Left ventricle myocardium superior (tissue), 1 donor: Measurements from ENCODE around the gene C19orf73. TPM values are rescaled to one million over a fixed set of nuclear protein-coding genes. Genes with fewer than 3 reads are reported as not detected.
"Not testable (repeated sequence)": the region's sequence is repeated elsewhere in the genome, so short reads cannot be mapped to it uniquely, and the experiment has no call there.

Experiments
- ATAC-seq: fragments of 200-7000 bp; cut with Tn5 transposase; one replicate; pipeline ENCODE4 v1.9.1; 2020; ENCODE audit warnings: mild to moderate bottlenecking, moderate library complexity
- DNase-seq: peaks from one replicate; pipeline ENCODE4 v3.0.0-alpha.2; 2020
- intact Hi-C: fragments of 100-400 bp; cut with micrococcal nuclease; formaldehyde crosslinking; loops from one replicate; pipeline ENCODE4 v1.11.0; 2022
- total RNA-seq: library from RNA; stranded (reverse); fragmentation: NEBNext Ultra II Directional; extraction: Animal tissue kit (Norgen Biotek cat#: 25700); gene quantifications from one replicate; pipeline ENCODE4 v1.2.1, GENCODE V29; 2021
- donor health status: DM: no; HTN: yes; CAD: no; lungs with severe emphysema.

Gene C19orf73
- total RNA-seq, 1 donor from 2014 or later, result 1.2 TPM

DNA sequence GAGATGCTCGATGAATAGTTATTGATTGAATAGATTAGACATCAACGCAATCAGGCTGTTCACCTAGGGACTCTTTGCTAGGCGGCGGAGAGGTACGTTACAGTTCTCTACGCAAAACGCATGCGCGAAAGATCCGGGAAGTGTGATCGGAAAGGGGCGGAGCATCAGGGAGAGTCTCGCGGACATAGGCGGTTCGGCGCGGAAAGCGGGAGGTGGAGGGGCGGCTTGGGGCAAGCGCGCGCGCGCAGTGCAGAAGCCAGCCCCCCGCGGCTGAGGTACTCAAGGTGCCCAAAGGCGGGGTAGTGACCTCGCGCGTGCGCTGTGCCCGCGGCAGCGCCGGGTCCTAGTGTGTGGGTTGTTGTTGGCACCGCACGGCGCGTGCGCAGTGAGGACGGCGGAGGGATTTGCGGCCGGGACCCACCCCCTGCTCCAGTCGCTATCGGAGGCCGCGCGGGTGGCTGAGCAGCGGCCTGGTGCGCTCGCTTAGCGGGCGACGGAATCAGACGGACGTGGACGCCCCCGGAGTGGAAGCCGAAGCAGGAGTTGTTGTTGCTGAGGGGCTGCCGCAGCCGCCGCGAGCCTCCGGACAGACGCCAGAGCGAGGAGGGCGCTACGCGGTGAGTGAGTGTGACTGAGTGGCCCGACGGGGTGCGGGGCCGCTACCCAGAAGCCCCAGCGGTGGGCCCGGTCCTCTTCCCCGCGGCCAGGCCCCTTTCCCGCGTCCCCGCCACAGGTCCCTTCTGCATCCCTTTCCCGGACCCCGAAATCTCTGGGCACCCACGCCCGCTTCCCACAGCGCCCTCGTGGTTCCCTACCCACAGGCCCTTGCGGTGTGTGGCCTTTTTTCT lies 33.7 kb downstream of the C19orf73 start, which contains the start of gene SNRNP70:
TSS of gene SNRNP70 (plus strand) at position 432 of the 848 bp plus-strand sequence. CDS start 964 bp downstream, outside the sequence.
- peak; percentile 100 for DNase-seq
- peak; percentile 98 for ATAC-seq
- intact Hi-C loops, result no loop called here

DNA sequence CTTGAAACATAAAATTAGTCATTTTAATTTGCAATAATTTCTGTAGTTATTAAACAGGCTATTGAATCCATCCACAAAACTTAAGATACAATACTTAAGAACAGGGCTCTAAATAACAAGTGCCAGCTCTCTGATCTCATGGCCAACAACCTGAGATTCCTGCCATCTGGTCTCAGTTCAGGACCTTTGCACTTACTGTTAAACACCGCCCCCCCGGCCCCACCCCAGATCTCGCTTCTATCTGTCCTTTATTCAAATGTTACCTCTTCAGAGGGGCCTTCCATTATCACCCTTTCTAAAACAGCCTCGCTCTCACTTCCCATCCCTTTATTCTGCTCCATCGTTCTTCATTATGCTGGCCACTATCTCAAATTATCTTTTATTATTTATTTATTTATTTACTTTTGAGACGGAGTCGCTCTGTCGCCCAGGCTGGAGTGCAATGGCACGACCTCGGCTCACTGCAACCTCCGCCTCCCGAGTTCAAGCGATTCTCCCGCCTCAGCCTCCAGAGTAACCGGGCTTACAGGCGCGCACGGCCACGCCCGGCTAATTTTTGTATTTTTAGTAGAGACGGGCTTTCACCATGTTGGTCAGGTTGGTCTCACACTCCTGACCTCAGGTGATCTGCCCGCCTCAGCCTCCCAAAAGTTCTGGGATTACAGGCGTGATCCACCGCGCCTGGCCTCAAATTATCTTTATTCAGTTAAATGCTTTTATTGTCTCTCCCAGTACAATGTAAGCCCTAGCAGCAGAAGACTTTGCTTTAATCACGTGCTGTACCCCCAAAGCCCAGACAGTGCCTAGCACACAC lies 34.5 kb downstream of the C19orf73 start:
- ATAC-seq (no peak), DNase-seq (no peak)
- intact Hi-C loops, result no loop called here

DNA sequence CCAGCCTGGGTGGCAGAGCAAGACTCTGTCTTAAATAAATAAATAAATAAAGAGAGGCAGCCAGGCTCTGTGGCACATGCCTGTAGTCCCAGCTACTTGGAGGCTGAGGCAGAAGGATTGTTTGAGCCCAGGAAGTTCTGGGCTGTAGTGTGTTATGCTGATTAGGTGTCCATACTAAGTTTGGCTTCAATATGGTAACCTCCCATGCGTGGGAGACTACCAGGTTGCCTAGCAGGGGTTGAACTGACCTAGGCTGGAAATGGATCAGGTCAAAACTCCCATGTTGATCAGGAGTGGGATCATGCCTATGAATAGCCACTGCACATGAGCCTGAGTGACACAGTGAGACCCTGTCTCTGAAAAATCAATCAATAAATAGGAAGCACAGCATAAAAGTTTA lies 37.7 kb downstream of the C19orf73 start:
- DNase-seq (no peak), ATAC-seq (no peak)
- intact Hi-C loops, result no loop called here

DNA sequence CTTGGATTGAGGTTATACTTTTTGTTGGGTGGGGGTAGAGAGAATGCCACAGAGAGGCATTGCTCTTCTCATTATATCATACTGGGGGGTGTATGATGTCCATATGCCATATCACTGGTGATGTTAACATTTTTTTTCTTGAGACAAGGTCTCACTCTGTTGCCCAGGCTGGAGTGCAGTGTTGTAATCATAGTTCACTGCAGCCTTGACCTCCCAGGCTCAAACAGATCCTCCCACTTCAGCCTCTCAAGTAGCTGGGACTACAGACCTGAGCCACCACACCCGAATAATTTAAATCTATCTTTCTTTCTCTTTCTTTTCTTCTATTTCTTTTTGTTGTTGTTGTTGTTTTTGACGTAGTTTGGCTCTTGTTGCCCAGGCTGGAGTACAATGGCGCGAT lies 38.6 kb downstream of the C19orf73 start:
- ATAC-seq, result no peak
- DNase-seq, result no peak
- intact Hi-C loops, result no loop called here

DNA sequence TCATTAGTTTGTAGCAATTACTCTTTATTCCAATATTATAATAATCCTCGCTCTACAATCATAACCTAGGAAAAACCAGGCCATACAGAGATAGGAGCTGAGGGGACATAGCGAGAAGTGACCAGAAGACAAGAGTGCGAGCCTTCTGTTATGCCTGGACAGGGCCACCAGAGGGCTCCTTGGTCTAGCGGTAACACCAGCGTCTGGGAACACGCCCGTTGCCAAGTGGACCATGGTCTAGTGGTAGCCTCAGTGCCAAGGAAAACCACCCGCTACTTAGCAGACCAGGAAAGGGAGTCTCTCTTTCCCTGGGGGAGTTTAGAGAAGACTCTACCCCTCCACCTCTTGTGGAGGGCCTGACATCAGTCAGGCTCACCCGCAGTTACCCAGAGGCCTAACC lies 44.1 kb downstream of the C19orf73 start:
- DNase-seq (peak; percentile 82), ATAC-seq (peak; percentile 60)
- intact Hi-C loops, result not testable (repeated sequence)

DNA sequence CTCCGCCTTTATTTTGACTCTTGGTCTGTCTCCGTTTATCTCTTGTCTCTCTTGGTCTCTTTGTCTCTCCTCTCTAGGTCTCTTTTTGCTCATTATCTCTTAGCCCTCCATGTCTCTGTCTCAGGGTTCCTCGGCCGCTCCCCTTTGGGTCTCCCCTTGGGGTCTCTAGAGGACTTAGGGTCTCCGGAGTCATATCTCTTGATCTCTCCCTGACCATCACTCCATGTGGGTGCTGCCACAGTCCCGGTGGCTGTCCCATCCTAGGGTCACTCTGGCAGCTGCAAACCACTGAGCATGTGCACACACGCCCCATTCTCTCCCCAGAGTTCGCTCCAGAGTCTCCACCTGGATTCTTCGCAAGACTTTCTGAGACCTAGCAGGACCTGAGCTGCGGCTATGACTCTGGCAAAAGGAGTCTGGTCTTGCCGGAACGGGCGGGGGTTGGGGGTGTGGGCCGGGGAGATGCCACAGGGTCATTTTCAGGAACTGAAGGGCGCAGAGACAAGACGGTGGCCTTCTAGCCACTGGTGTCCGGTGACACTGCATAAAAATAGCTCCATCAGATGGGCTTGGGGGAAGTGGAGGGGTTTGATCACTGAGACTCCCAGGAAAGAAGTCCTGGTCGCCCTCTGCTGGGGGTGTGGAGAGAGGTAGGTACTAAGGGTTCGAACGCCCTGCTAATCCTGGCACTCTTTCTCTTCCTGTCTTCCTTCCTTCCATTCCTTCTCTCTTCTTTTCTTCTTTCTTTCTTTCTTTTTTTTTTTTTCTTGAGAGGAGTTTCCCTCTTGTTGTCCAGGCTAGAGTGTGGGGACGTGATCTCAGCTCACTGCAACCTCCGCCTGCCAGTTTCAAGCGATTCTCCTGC lies 45.2 kb downstream of the C19orf73 start:
- intact Hi-C loops, result no loop called here
- DNase-seq (no peak), ATAC-seq (peak; percentile 64)

DNA sequence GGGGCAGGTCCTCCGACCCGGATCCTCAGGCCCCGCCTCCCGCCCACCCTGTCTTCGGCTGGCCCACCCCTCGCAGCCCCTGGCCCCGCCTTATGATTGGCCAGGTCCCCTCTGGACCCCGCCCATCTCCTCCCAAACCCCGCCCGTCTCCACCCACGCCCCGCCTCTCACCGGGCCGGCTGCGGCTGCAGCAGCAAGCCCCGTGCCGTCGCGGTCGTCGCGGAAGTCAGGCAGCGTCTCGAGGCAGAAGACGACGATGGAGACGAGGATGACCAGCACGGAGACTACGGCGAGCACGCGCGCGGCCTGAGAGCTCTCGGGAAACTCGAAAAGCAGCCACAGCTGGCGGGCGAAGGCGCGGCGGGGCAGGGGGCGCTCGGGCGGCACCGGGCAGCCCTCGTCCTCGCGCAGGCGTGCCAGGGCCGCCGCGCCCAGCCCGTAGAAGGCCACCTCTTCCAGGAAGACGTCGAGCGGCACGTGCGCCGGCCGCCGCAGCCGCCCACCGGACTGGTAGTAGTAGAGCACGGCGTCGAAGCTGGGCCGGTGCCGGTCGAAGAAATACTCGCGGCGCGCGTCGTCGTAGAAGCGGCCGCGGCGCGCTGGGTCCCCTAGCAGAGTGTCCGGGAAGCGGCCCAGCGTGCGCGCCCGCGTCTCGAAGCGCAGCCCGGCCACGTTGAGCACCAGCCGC lies 46.9 kb downstream of the C19orf73 start:
- DNase-seq (no peak), ATAC-seq (no peak)
- intact Hi-C loops, result no loop called here

DNA sequence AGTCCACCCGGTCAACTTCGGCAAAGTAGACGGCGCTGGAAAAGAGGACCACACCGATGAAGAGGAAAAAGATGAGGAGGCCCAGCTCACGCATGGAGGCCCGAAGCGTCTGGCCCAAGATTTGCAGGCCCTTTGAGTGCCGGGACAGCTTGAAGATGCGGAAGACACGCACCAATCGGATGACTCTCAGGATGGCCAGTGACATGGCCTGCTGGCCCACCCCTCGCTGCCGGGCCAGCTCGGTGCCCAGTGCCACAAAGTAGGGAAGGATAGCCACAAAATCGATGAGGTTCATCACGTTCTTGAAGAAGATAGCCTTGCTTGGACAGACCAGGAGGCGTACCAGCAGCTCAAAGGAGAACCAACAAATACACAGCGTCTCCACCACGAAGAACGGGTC lies 48.5 kb downstream of the C19orf73 start:
- intact Hi-C loops, result no loop called here
- no peak for DNase-seq
- no peak for ATAC-seq

DNA sequence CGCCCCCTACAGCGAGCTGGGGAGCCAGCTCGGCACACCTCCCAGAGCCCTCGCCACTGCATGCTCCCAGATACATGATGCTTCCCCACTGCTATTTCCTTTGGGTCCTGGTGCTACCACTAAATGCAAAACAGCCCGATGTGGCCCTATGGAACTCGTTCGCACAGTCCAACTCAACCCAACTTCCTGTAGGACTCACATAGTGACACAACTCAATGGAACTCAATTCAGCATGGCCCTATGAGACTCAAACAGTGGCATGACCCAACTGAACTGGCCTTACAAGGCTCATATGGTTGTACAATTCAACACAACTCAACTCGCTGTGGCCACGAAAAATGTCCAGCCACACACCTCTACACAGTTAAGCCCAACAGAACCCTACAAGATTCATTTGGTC lies 49.9 kb downstream of the C19orf73 start:
- intact Hi-C loops, result no loop called here
- no peak for ATAC-seq
- no peak for DNase-seq

Other genes starting within 250 kb of the C19orf73 start
- 63.0 TPM for gene PPP1R15A, start 246.7 kb downstream of the C19orf73 start, total RNA-seq
- not detected for gene TULP2, start 220.4 kb downstream of the C19orf73 start, total RNA-seq
- gene NUCB1, start 218.8 kb downstream of the C19orf73 start, total RNA-seq, result 265 TPM
- not detected for gene DHDH, start 185.4 kb downstream of the C19orf73 start, total RNA-seq
- 22.0 TPM for gene BAX, start 164.3 kb downstream of the C19orf73 start, total RNA-seq
- gene FTL, start 153.8 kb downstream of the C19orf73 start, total RNA-seq, result 684 TPM
- 103 TPM for gene GYS1, start 125.8 kb downstream of the C19orf73 start, total RNA-seq
- 44.4 TPM for gene RUVBL2, start 125.3 kb downstream of the C19orf73 start, total RNA-seq
- not detected for gene LHB, start 102.1 kb downstream of the C19orf73 start, total RNA-seq
- gene CGB3, start 94.8 kb downstream of the C19orf73 start, total RNA-seq, result not detected
- gene CGB2, start 87.3 kb downstream of the C19orf73 start, total RNA-seq, result not detected
- not detected for gene CGB1, start 82.2 kb downstream of the C19orf73 start, total RNA-seq
- gene CGB5, start 75.3 kb downstream of the C19orf73 start, total RNA-seq, result not detected
- gene CGB8, start 70.0 kb downstream of the C19orf73 start, total RNA-seq, result not detected
- not detected for gene CGB7, start 61.4 kb downstream of the C19orf73 start, total RNA-seq
- not detected for gene NTF4, start 54.3 kb downstream of the C19orf73 start, total RNA-seq
- 0.42 TPM for gene KCNA7, start 46.4 kb downstream of the C19orf73 start, total RNA-seq
- gene SNRNP70, start 33.7 kb downstream of the C19orf73 start, total RNA-seq, result 139 TPM
- 19.8 TPM for gene LIN7B, start 4.8 kb downstream of the C19orf73 start, total RNA-seq
- 4.0 TPM for gene PPFIA3, start 401 bp upstream of the C19orf73 start, total RNA-seq
- gene HRC, start 36.3 kb upstream of the C19orf73 start, total RNA-seq, result 868 TPM
- 26.6 TPM for gene TRPM4, start 38.6 kb upstream of the C19orf73 start, total RNA-seq
- 1.1 TPM for gene SLC6A16, start 206.0 kb upstream of the C19orf73 start, total RNA-seq
- gene CD37, start 216.3 kb upstream of the C19orf73 start, total RNA-seq, result 6.5 TPM
- 62.7 TPM for gene TEAD2, start 243.3 kb upstream of the C19orf73 start, total RNA-seq
- not detected for gene DKKL1, start 244.7 kb upstream of the C19orf73 start, total RNA-seq